Smooth muscle cell (in vitro differentiated cells): ENCODE data around the gene CDX1. TPM values are rescaled to one million over a fixed set of nuclear protein-coding genes. Genes with fewer than 3 reads are reported as not detected.

Source experiments
- DNase-seq: peaks from one replicate; lab custom pipeline; 2025; ENCODE audit not compliant: unreplicated experiment; lab: John Stamatoyannopoulos, UW
- H2AFZ ChIP-seq: fragments of 200-600 bp; sonication (generic); 2 replicates; pipeline ENCODE4 v1.6.0; 2016; ENCODE audit warnings: antibody characterized with exemption, low read depth, mild to moderate bottlenecking
- H3F3A ChIP-seq: fragments of 200-600 bp; sonication (generic); 2 replicates; pipeline ENCODE4 v1.6.0; 2017; ENCODE audit warnings: antibody characterized with exemption, low read depth
- H3K27ac ChIP-seq: fragments of 200-600 bp; sonication (generic); 2 replicates; pipeline ENCODE4 v1.5.1; 2016; ENCODE audit warnings: low read depth, mild to moderate bottlenecking
- H3K27me3 ChIP-seq: fragments of 200-600 bp; sonication (generic); 2 replicates; pipeline ENCODE4 v1.6.1; 2016; ENCODE audit warnings: low read depth, mild to moderate bottlenecking
- H3K36me3 ChIP-seq: fragments of 200-600 bp; sonication (generic); 2 replicates; pipeline ENCODE4 v1.5.1; 2016; ENCODE audit warnings: low read depth
- H3K4me1 ChIP-seq: fragments of 200-600 bp; sonication (generic); 2 replicates; pipeline ENCODE4 v1.5.1; 2016; ENCODE audit warnings: low read depth
- H3K4me2 ChIP-seq: fragments of 200-600 bp; sonication (generic); 2 replicates; pipeline ENCODE4 v1.6.0; 2016; ENCODE audit warnings: mild to moderate bottlenecking
- H3K4me3 ChIP-seq: fragments of 200-600 bp; sonication (generic); 2 replicates; pipeline ENCODE4 v1.5.1; 2016; ENCODE audit warnings: mild to moderate bottlenecking
- H3K79me2 ChIP-seq: fragments of 200-600 bp; sonication (generic); 2 replicates; pipeline ENCODE4 v1.6.0; 2016; ENCODE audit warnings: low read depth, mild to moderate bottlenecking
- H3K9ac ChIP-seq: fragments of 200-600 bp; sonication (generic); 2 replicates; pipeline ENCODE4 v1.6.0; 2016; ENCODE audit warnings: low read depth
- H3K9me3 ChIP-seq: fragments of 200-600 bp; sonication (generic); replicated peaks from 2 replicates; pipeline ENCODE4 v1.5.1; 2016; ENCODE audit warnings: low read depth
- H4K20me1 ChIP-seq: fragments of 200-600 bp; sonication (generic); 2 replicates; pipeline ENCODE4 v1.6.0; 2016; ENCODE audit warnings: low read depth
- CTCF ChIP-seq: fragments of 200-600 bp; sonication (generic); IDR thresholded peaks from 2 replicates; pipeline ENCODE4 v1.5.1; 2017; ENCODE audit warnings: borderline replicate concordance, mild to moderate bottlenecking, antibody characterized with exemption; ENCODE audit not compliant: insufficient read depth, poor library complexity, severe bottlenecking
- whole genome bisulfite sequencing: methylation state at CpG from one replicate; pipeline ENCODE4 v1.1.7; 2016; ENCODE audit warnings: low lambda C conversion rate; 5-methylcytosine and 5-hydroxymethylcytosine counted together
- polyA plus RNA-seq: library from polyadenylated mRNA; unstranded; fragments of >200 nt; fragmentation: Nextera tagmentation; extraction: Ambion mirVana; gene quantifications from 2 replicates; pipeline ENCODE4 v1.2.1, GENCODE V29; 2016
- total RNA-seq: library from RNA; depleted of rRNA; stranded (reverse); fragments of >200 nt; gene quantifications from 2 replicates; pipeline ENCODE4 v1.2.3, GENCODE V29; 2014

The CDX1 gene
- total and polyA plus RNA-seq, 2 experiments from 2014 or later, result 1.4 to 5.0 TPM

DNA sequence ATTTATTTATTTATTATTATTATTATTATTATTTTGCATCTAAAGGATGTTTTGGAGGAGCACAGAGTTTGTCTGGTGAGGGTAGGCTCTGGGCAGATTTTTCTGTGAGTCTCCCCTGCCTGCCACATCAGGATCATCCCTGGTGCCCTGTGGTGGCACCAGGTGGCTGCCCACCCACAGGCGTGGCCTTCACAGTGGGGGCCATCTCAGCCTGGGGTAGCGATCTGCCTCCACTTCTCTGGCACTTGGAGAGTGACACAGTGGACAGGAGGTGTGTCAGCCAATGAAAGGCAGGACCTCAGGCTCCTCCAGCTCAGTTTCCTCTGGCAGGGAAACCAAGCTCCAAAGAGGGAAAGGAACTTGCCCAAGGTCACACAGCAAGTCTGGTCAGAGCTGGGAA lies 53.3 kb downstream of the CDX1 start:
- Histone ChIP-seq H3K27ac (no peak overlapping the region), H3K4me1 (no peaks in the 10 kb centered on the region), H2AFZ (no peak overlapping the region), H3K4me2 (no peak overlapping the region), H4K20me1 (no peaks in the 10 kb centered on the region), H3K9me3 (no peaks in the 10 kb centered on the region), H3K9ac (no peak overlapping the region), H3K4me3 (no peak overlapping the region), H3K79me2 (no peaks in the 10 kb centered on the region), H3K27me3 (no peaks in the 10 kb centered on the region), H3K36me3 (no peaks in the 10 kb centered on the region), H3F3A (no peaks in the 10 kb centered on the region)
- DNase-seq, result no peak
- TF ChIP-seq CTCF, result no peak
- WGBS, result 100% methylated on average over 2 of the region's 2 CpGs

- H3K4me3 ChIP-seq, result no peak overlapping the region
- no peak for DNase-seq
- WGBS, result 90% methylated on average over 5 of the region's 5 CpGs
These were observed 54.9 kb downstream of the CDX1 start for GRCh38 chr5:150221471-150221870.

DNA sequence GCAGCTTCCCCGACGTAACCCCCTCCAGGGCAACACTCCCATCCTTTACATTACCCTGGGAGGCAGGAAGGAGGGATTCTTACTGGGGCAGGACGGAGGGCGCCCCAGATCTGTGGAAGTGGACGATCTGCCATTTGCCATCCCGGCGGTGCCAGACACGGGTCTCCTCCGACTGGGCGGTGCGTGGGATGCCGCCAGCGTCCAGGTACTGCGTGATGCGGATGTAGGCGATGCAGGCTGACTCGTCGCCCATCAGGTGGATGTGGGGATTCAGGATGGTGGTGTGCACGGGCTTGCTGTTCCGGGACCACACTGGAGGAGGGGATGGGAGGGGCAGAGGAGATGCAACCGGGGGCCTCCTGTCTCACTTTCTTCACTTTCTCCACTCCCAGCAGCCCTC lies 56.3 kb downstream of the CDX1 start:
- H3F3A ChIP-seq, result no peaks in the 10 kb centered on the region
- H3K36me3 ChIP-seq, result no peaks in the 10 kb centered on the region
- H4K20me1 ChIP-seq, result no peaks in the 10 kb centered on the region
- no peak overlapping the region for H3K27ac ChIP-seq
- TF ChIP-seq CTCF, result no peak
- WGBS, result 94% methylated on average over 21 of the region's 21 CpGs
- no peak for DNase-seq
- H3K9me3 ChIP-seq, result no peaks in the 10 kb centered on the region
- no peak overlapping the region for H3K4me3 ChIP-seq
- no peak overlapping the region for H2AFZ ChIP-seq
- H3K79me2 ChIP-seq, result no peaks in the 10 kb centered on the region
- H3K4me1 ChIP-seq, result no peaks in the 10 kb centered on the region
- H3K4me2 ChIP-seq, result no peak overlapping the region
- no peak overlapping the region for H3K9ac ChIP-seq
- H3K27me3 ChIP-seq, result no peaks in the 10 kb centered on the region

More at GRCh38 chr5:150221471-150221870, 54.9 kb downstream of the CDX1 start:
- Histone ChIP-seq H3K4me2 (no peak overlapping the region), H3K4me1 (no peaks in the 10 kb centered on the region), H3F3A (no peaks in the 10 kb centered on the region), H3K27me3 (no peaks in the 10 kb centered on the region), H3K9me3 (no peaks in the 10 kb centered on the region), H3K79me2 (no peaks in the 10 kb centered on the region), H4K20me1 (no peaks in the 10 kb centered on the region), H3K9ac (no peak overlapping the region), H3K27ac (no peak overlapping the region), H2AFZ (no peak overlapping the region), H3K36me3 (no peaks in the 10 kb centered on the region)
- no peak for TF ChIP-seq CTCF

- no peak overlapping the region for H3K27ac ChIP-seq
- DNase-seq, result no peak
- no peaks in the 10 kb centered on the region for H3F3A ChIP-seq
- no peak overlapping the region for H3K4me2 ChIP-seq
- no peak overlapping the region for H2AFZ ChIP-seq
- H3K79me2 ChIP-seq, result no peaks in the 10 kb centered on the region
- no peak for TF ChIP-seq CTCF
- no peaks in the 10 kb centered on the region for H4K20me1 ChIP-seq
- H3K9ac ChIP-seq, result no peak overlapping the region
- no peaks in the 10 kb centered on the region for H3K27me3 ChIP-seq
- 90% methylated on average over 7 of the region's 7 CpGs for WGBS
- no peaks in the 10 kb centered on the region for H3K9me3 ChIP-seq
- H3K4me3 ChIP-seq, result no peak overlapping the region
- no peaks in the 10 kb centered on the region for H3K36me3 ChIP-seq
- no peaks in the 10 kb centered on the region for H3K4me1 ChIP-seq
These were observed 56.9 kb downstream of the CDX1 start for GRCh38 chr5:150223474-150223873.
